Right kidney (tissue), 1 donor: ENCODE data around the gene ARMH2.
"Not testable (repeated sequence)": the region's sequence is repeated elsewhere in the genome, so short reads cannot be mapped to it uniquely, and the experiment has no call there.

Source experiments
- DNase-seq: peaks from one replicate; pipeline ENCODE4 v3.0.0-alpha.2; 2016

Gene ARMH2

GRCh38 chr6:24764833-24765828 lies 33.6 kb downstream of the ARMH2 start:
- not testable (repeated sequence) for DNase-seq

GRCh38 chr6:24763578-24763977 lies 35.1 kb downstream of the ARMH2 start:
- no peak for DNase-seq

DNA sequence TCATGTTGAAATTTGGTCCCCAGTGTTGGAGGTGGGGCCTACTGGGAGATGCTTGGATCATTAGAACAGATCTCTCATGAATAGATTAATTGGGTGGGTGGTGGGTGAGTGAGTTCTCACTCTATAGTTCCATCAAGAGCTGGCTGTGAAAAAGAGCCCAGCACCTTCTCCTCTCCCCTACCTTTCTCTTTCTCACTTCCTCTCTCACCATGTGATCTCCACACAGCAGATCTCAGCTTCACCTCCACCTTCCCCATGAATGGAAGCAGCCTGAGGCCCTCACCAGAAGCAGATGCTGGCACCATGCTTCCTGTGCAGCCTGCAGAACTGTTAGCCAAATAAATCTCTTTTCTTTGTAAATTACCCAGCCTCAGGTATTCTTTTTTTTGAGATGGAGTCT lies 36.9 kb downstream of the ARMH2 start:
- DNase-seq, result no peak

- DNase-seq, result no peak
Observed at GRCh38 chr6:24761193-24761835, 37.4 kb downstream of the ARMH2 start.

DNA sequence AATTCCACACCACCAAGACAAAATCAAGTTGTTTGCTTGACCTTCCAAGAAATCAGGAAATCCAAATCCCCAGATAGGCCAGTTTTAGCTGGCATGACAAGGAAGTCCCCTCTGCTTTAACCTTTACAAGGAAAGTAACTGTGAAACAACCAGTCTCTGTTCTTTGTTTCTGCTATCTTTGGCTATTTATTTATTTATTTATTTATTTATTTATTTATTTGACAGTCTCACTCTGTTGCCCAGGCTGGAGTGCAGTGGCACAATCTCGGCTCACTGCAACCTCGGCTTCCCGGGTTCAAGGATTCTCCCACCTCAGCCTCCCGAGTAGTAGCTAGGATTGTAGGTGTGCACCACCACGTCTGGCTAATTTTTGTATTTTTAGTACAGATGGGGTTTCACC lies 38.5 kb downstream of the ARMH2 start:
- DNase-seq, result no peak

DNA sequence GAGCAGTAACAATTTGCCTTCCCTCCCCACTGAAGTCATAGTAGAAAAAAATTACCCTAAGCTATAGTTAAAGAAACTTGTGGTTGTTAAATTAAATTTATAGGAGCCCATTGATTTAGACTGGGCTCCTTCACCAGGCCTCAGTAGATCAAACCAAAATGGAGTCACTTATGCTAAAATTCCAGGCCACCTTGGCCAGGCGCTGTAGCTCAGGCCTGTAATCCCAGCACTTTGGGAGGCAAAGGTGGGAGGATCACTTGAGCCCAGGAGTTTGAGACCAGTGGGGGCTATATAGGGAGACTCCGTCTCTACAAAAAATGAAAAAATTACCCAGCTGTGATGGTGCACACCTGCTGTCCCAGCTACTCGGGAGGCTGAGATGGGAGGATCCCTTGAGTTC lies 39.0 kb downstream of the ARMH2 start:
- no peak for DNase-seq

GRCh38 chr6:24757611-24758010 lies 41.1 kb downstream of the ARMH2 start:
- DNase-seq, result no peak

- DNase-seq, result no peak
Observed at GRCh38 chr6:24755279-24755678, 43.4 kb downstream of the ARMH2 start.

GRCh38 chr6:24754378-24754777 lies 44.3 kb downstream of the ARMH2 start:
- DNase-seq, result not testable (repeated sequence)

- no peak for DNase-seq
Observed at GRCh38 chr6:24753545-24753944, 45.2 kb downstream of the ARMH2 start.

DNA sequence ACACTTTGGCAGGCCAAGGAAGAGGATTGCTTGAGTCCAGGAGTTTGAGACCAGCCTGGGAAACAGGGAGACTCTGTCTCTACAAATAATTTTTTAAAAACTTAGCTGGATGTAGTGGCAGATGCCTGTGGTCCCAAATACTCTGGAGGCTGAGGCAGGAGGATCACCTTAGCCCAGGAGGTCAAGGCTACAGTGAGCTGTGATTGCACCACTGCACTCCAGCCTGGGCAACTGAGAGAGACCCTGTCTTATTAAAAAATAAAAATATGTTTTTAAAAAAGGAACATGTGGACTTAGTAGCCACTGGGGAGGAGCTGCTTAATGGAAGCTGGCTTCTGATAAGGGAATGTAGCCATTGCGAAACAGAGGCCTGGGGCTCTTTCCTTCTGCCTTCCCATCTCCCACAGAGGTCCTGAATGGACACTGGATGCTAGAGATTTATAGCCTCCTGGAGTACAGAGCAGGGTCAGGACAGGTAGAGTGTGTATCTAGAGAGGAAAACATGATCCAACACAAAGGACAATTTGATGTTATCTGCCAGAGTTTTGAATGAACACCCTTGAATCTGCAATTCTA lies 45.7 kb downstream of the ARMH2 start:
- DNase-seq, result no peak

DNA sequence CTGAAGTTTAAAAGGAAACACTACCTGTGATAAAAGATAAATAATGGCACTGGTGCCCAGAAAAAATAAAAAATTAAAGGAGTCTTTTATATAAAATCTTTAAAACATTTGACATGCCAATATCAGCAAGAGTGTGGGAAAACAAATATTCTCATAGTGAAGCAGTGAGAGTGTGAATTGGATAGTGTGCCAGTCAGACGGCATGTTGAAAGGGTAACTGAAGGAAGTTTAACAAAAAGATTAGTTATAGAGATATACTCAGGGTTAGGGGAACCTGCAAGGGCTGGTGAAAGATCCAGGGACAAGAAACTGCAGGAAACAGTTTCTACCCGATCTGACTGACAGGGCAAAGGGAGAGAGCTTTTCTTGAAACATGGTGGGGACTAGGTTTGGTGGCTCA lies 46.2 kb downstream of the ARMH2 start:
- no peak for DNase-seq

GRCh38 chr6:24750878-24751277 lies 47.8 kb downstream of the ARMH2 start:
- not testable (repeated sequence) for DNase-seq

GRCh38 chr6:24749297-24749696 lies 49.4 kb downstream of the ARMH2 start:
- no peak for DNase-seq
